ENCODE measurements around the gene NSUN6. TPM values are rescaled to one million over a fixed set of nuclear protein-coding genes. Genes with fewer than 3 reads are reported as not detected.
A peak's percentile ranks its signal among the peaks of the same experiment; 100 is the strongest.

The NSUN6 gene
- total RNA-seq, 1 donor from 2014 or later = 6.6 TPM

DNA sequence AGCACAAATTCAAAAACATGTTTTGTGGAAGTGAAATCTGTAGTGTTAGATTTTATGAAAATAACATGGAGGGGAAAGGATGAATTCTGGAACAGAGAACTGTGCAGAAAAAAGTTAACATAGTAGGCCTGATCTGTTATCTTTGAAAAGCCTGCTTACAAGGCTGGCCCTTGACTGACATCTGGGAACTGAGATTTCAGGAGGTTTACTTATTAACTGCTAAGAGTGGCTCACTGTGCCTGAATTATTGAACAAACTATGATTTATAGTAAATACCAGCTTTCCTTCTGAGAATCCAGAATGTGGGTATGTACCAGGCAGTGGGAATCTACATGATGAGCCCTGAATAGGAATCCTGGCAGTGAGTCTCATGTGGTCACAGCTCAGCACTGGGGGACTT, 30.5 kb downstream of the NSUN6 start:
- DNase-seq (ENCODE audit: low read depth) = no peak
- no peak for TF ChIP-seq CTCF (IDR thresholded peaks at IDR 0.05; ENCODE audit: insufficient read depth, low read length, poor library complexity, severe bottlenecking)
- no peak overlapping the region for H3K4me3 ChIP-seq (ENCODE audit: low read depth, low read length)
- H3K27me3 ChIP-seq (ENCODE audit: control insufficient read depth, insufficient read depth, low read length) = no peaks in the 10 kb centered on the region
- H3K36me3 ChIP-seq (ENCODE audit: control insufficient read depth, insufficient read depth, low read length) = no peaks in the 10 kb centered on the region

GRCh38 chr10:18619016-18619415, 32.4 kb downstream of the NSUN6 start:
- no peak for DNase-seq (ENCODE audit: low read depth)
- Histone ChIP-seq H3K27me3 (ENCODE audit: control insufficient read depth, insufficient read depth, low read length) (no peaks in the 10 kb centered on the region), H3K36me3 (ENCODE audit: control insufficient read depth, insufficient read depth, low read length) (no peaks in the 10 kb centered on the region), H3K4me3 (ENCODE audit: low read depth, low read length) (no peak overlapping the region)
- TF ChIP-seq CTCF (IDR thresholded peaks at IDR 0.05; ENCODE audit: insufficient read depth, low read length, poor library complexity, severe bottlenecking) = no peak

DNA sequence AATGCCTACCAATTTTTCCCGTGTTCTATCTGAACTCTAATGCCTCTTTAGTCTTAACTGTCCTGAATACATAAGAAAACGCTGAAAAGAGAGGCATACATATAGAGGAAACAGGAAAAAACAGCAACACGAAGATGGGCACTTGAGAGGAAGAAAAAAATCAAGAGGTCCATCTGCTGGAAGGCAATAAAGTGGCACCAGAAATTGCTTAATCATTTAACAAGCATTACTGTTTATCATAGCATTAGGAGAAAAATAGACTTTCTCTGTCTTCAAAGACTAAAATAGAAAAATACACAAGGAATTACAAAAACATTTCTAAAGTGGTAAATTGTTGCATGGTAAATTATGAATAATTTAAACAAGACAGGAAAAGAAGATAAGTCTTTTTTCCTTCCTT, 35.0 kb downstream of the NSUN6 start:
- TF ChIP-seq CTCF (IDR thresholded peaks at IDR 0.05; ENCODE audit: insufficient read depth, low read length, poor library complexity, severe bottlenecking) = no peak
- Histone ChIP-seq H3K36me3 (ENCODE audit: control insufficient read depth, insufficient read depth, low read length) (no peaks in the 10 kb centered on the region), H3K4me3 (ENCODE audit: low read depth, low read length) (no peak overlapping the region), H3K27me3 (ENCODE audit: control insufficient read depth, insufficient read depth, low read length) (no peaks in the 10 kb centered on the region)
- DNase-seq (ENCODE audit: low read depth) = no peak

DNA sequence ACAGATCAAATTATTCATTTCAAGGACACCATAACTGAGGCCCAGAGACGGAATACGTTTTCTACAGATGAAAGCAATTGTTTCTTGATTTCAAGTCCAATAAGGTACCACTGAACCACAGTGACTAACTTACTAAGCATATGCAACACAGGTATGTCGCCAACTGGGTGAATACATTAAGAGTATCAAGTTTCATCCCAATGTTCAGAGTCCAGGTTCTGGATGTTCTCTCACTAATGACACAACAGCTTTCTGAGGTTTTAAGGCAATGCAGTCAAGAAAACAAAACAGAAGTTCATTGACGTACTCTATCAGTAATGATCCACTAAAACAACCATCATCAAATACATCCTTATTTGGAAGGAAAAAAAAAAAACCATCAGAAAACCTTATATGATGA, 35.8 kb downstream of the NSUN6 start:
- TF ChIP-seq CTCF (IDR thresholded peaks at IDR 0.05; ENCODE audit: insufficient read depth, low read length, poor library complexity, severe bottlenecking) = no peak
- Histone ChIP-seq H3K4me3 (ENCODE audit: low read depth, low read length) (no peak overlapping the region), H3K36me3 (ENCODE audit: control insufficient read depth, insufficient read depth, low read length) (no peaks in the 10 kb centered on the region), H3K27me3 (ENCODE audit: control insufficient read depth, insufficient read depth, low read length) (no peaks in the 10 kb centered on the region)
- no peak for DNase-seq (ENCODE audit: low read depth)

GRCh38 chr10:18611168-18611567, 40.2 kb downstream of the NSUN6 start:
- Histone ChIP-seq H3K27me3 (ENCODE audit: control insufficient read depth, insufficient read depth, low read length) (no peaks in the 10 kb centered on the region), H3K4me3 (ENCODE audit: low read depth, low read length) (no peak overlapping the region), H3K36me3 (ENCODE audit: control insufficient read depth, insufficient read depth, low read length) (no peaks in the 10 kb centered on the region)
- TF ChIP-seq CTCF (IDR thresholded peaks at IDR 0.05; ENCODE audit: insufficient read depth, low read length, poor library complexity, severe bottlenecking) = no peak
- no peak for DNase-seq (ENCODE audit: low read depth)

DNA sequence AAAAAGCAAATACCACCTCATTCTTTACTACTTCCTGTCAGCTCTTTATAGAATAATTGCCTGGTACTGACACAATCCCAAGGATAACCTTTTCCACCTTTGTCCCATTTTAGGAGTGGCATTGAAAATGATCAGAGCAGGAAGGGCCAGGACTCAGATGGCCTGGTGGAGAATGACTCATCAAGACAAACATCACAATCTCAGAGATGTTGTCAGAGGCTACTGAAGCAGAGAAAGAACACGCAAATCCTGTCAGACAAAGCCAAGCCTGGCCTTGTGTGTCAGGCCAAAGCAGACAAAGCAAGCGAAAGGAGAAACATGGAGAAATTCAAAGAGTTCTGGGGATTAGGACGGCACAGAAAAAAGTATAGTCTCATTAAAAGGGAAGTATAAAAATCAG, 40.9 kb downstream of the NSUN6 start:
- no peak for TF ChIP-seq CTCF (IDR thresholded peaks at IDR 0.05; ENCODE audit: insufficient read depth, low read length, poor library complexity, severe bottlenecking)
- DNase-seq (ENCODE audit: low read depth) = peak; percentile 86
- no peaks in the 10 kb centered on the region for H3K27me3 ChIP-seq (ENCODE audit: control insufficient read depth, insufficient read depth, low read length)
- no peaks in the 10 kb centered on the region for H3K36me3 ChIP-seq (ENCODE audit: control insufficient read depth, insufficient read depth, low read length)
- no peak overlapping the region for H3K4me3 ChIP-seq (ENCODE audit: low read depth, low read length)

Measured in kidney epithelial cell (primary cell).